Stimulated activated CD4-positive, alpha-beta T cell treated with anti-CD3 and anti-CD28 coated beads, Interleukin-12 subunit alpha, Interleukin-12 subunit beta, amount 100 ng/mL, for 48 hours (primary cell): ENCODE results near the gene GARS1.
"Not testable (repeated sequence)": the region's sequence is repeated elsewhere in the genome, so short reads cannot be mapped to it uniquely, and the experiment has no call there.

Source experiments
- DNase-seq, 3 donors: peaks; one replicate each; pipeline ENCODE4 v3.0.0-alpha.2; 2020; ENCODE audit warnings: low read depth in 2 of 3, low spot score in 1 of 3

The GARS1 gene

GRCh38 chr7:30618961-30619360 lies 24.3 kb downstream of the GARS1 start:
- DNase-seq: no peak

- no peak for DNase-seq
Measured at GRCh38 chr7:30625283-30625682, 30.6 kb downstream of the GARS1 start.

GRCh38 chr7:30627026-30627425 lies 32.3 kb downstream of the GARS1 start:
- DNase-seq: no peak

GRCh38 chr7:30630986-30631385 lies 36.3 kb downstream of the GARS1 start:
- DNase-seq: no peak

- no peak for DNase-seq
Measured at GRCh38 chr7:30633223-30633622, 38.5 kb downstream of the GARS1 start.

GRCh38 chr7:30634193-30634626 lies 39.5 kb downstream of the GARS1 start:
- no peak for DNase-seq

- DNase-seq: no peak
Measured at GRCh38 chr7:30634634-30635201, 40.0 kb downstream of the GARS1 start.

- no peak for DNase-seq
Measured at GRCh38 chr7:30635798-30636197, 41.1 kb downstream of the GARS1 start.

GRCh38 chr7:30642322-30642721 lies 47.6 kb downstream of the GARS1 start:
- DNase-seq: not testable (repeated sequence)

GRCh38 chr7:30642789-30643188 lies 48.1 kb downstream of the GARS1 start:
- DNase-seq: no peak

- no peak for DNase-seq
Measured at GRCh38 chr7:30644286-30644955, 49.7 kb downstream of the GARS1 start.

- no peak for DNase-seq
Measured at GRCh38 chr7:30645661-30646060, 51.0 kb downstream of the GARS1 start.

GRCh38 chr7:30646154-30646553 lies 51.5 kb downstream of the GARS1 start:
- DNase-seq: no peak

- DNase-seq: no peak
Measured at GRCh38 chr7:30647589-30648364, 53.1 kb downstream of the GARS1 start.

- DNase-seq: no peak
Measured at GRCh38 chr7:30648744-30649540, 54.3 kb downstream of the GARS1 start.

- no peak for DNase-seq
Measured at GRCh38 chr7:30649717-30650420, 55.2 kb downstream of the GARS1 start.

GRCh38 chr7:30650421-30650808 lies 55.7 kb downstream of the GARS1 start:
- DNase-seq: no peak

- no peak for DNase-seq
Measured at GRCh38 chr7:30652132-30652531, 57.5 kb downstream of the GARS1 start.

GRCh38 chr7:30652698-30653641 lies 58.3 kb downstream of the GARS1 start:
- no peak for DNase-seq
